HepG2 (cell line): ENCODE data around the gene ZNF429. TPM values are rescaled to one million over a fixed set of nuclear protein-coding genes. Genes with fewer than 3 reads are reported as not detected.

Source experiments
- ARNTL ChIP-seq: sonication (generic); formaldehyde crosslinking; IDR thresholded peaks from 2 replicates; pipeline ENCODE4 v1.4.0; 2020; ENCODE audit warnings: mild to moderate bottlenecking, missing genetic modification reagents
- CAMTA2 ChIP-seq: sonication (generic); formaldehyde crosslinking; IDR thresholded peaks from 2 replicates; pipeline ENCODE4 v1.4.0; 2020; ENCODE audit warnings: mild to moderate bottlenecking, missing genetic modification reagents, borderline replicate concordance
- MBNL3 ChIP-seq: fragments of 250-450 bp; sonication (Bioruptor Pico); conservative IDR thresholded peaks from 2 replicates; pipeline ENCODE4 v1.8.0; 2022; ENCODE audit warnings: mild to moderate bottlenecking, inconsistent platforms
- NCOA5 ChIP-seq: sonication (generic); formaldehyde crosslinking; IDR thresholded peaks from 2 replicates; pipeline ENCODE4 v1.4.0; 2020; ENCODE audit warnings: missing genetic modification reagents
- NONO ChIP-seq, 2 experiments: fragments of 450-650 bp in 1 of 2; sonication (generic) in 1 of 2; formaldehyde crosslinking in 1 of 2; IDR thresholded peaks in 1 of 2; conservative IDR thresholded peaks in 1 of 2; 2 replicates each; pipeline versions ENCODE4 v1.6.1 to v1.8.0; 2017 to 2022; ENCODE audit warnings: mild to moderate bottlenecking in 1 of 2, missing genetic modification reagents in 1 of 2, moderate library complexity in 1 of 2
- RFX5 ChIP-seq: IDR thresholded peaks from 2 replicates; pipeline ENCODE4 v1.6.1; 2011; ENCODE audit warnings: low read depth, low read length, improper control_type of control experiment
- SOX13 ChIP-seq, 3 experiments: fragments of 450-650 bp in 1 of 3; sonication (generic) in 1 of 3; formaldehyde crosslinking in 1 of 3; IDR thresholded peaks in 2 of 3; conservative IDR thresholded peaks in 1 of 3; 2 replicates each; pipeline versions ENCODE4 v1.5.0 to v1.6.1; 2016 to 2020; ENCODE audit warnings: antibody characterized with exemption in 1 of 3, mild to moderate bottlenecking in 1 of 3, missing compliant biosample characterization in 1 of 3, missing genetic modification reagents in 1 of 3, moderate library complexity in 1 of 3
- ZNF256 ChIP-seq: sonication (generic); formaldehyde crosslinking; conservative IDR thresholded peaks from 2 replicates; pipeline ENCODE4 v1.4.0; 2020; ENCODE audit warnings: missing genetic modification reagents
- ZNF446 ChIP-seq: sonication (generic); formaldehyde crosslinking; IDR thresholded peaks from 2 replicates; pipeline ENCODE4 v1.5.0; 2020; ENCODE audit warnings: mild to moderate bottlenecking, missing genetic modification reagents
- ZNF598 ChIP-seq: sonication (generic); formaldehyde crosslinking; IDR thresholded peaks from 2 replicates; pipeline ENCODE4 v1.5.1; 2020; ENCODE audit warnings: mild to moderate bottlenecking, missing genetic modification reagents, borderline replicate concordance
- ZNF674 ChIP-seq: sonication (generic); formaldehyde crosslinking; IDR thresholded peaks from 2 replicates; pipeline ENCODE4 v1.5.0; 2020; ENCODE audit warnings: low read depth, mild to moderate bottlenecking, missing genetic modification reagents
- polyA plus RNA-seq, 8 experiments: library from polyadenylated mRNA; depleted of rRNA in 3 of 8; stranded (reverse) in 7 of 8; unstranded in 1 of 8; fragments of >200 nt; fragmentation: Illumina TruSeq in 4 of 8; extraction: Trizol in 4 of 8; gene quantifications; 2 replicates each; pipeline versions ENCODE4 v1.2.1 to v1.2.3, GENCODE V29; 2011 to 2016; ENCODE audit warnings: low read depth in 4 of 8, missing spikeins in 1 of 8, mixed read lengths in 1 of 8; ENCODE audit not compliant: insufficient read depth in 1 of 8
- total RNA-seq, 5 experiments: library from RNA; depleted of rRNA; stranded (reverse); fragments of >200 nt; fragmentation: Illumina TruSeq; extraction: Trizol; gene quantifications; 2 replicates each; pipeline ENCODE4 v1.2.3, GENCODE V29; 2016; ENCODE audit warnings: low read depth in 1 of 5
- TF ChIP-seq, protein P1 (sequence below): sonication (generic); formaldehyde crosslinking; IDR thresholded peaks from 2 replicates; pipeline ENCODE4 v1.9.0; 2021; ENCODE audit warnings: mild to moderate bottlenecking, missing genetic modification reagents

Gene ZNF429
- total and polyA plus RNA-seq, 2 of the 13 experiments (the other 11 are each of a cell fraction or from before 2014, with no cell fraction given), result 3.3 to 3.4 TPM

GRCh38 chr19:21505459-21506451 lies at the start of gene ZNF429 (continued):
- TF ChIP-seq RFX5, result peak; percentile 99
- no peak for TF ChIP-seq SOX13 (IDR thresholded peaks at IDR 0.05)
- 0 out of 4 replicates have a peak, but pooled peaks of 1 of the 2 experiments have one; percentile 6 for TF ChIP-seq SOX13 (CRISPR knock-in tag; conservative IDR thresholded peaks at IDR 0.05 in 1 of 2, IDR thresholded peaks at IDR 0.05 in 1 of 2)
- TF ChIP-seq ZNF256 (CRISPR knock-in tag), result 0 out of 2 replicates have a peak, but pooled peaks have one; percentile 43
- TF ChIP-seq, protein P1, sequence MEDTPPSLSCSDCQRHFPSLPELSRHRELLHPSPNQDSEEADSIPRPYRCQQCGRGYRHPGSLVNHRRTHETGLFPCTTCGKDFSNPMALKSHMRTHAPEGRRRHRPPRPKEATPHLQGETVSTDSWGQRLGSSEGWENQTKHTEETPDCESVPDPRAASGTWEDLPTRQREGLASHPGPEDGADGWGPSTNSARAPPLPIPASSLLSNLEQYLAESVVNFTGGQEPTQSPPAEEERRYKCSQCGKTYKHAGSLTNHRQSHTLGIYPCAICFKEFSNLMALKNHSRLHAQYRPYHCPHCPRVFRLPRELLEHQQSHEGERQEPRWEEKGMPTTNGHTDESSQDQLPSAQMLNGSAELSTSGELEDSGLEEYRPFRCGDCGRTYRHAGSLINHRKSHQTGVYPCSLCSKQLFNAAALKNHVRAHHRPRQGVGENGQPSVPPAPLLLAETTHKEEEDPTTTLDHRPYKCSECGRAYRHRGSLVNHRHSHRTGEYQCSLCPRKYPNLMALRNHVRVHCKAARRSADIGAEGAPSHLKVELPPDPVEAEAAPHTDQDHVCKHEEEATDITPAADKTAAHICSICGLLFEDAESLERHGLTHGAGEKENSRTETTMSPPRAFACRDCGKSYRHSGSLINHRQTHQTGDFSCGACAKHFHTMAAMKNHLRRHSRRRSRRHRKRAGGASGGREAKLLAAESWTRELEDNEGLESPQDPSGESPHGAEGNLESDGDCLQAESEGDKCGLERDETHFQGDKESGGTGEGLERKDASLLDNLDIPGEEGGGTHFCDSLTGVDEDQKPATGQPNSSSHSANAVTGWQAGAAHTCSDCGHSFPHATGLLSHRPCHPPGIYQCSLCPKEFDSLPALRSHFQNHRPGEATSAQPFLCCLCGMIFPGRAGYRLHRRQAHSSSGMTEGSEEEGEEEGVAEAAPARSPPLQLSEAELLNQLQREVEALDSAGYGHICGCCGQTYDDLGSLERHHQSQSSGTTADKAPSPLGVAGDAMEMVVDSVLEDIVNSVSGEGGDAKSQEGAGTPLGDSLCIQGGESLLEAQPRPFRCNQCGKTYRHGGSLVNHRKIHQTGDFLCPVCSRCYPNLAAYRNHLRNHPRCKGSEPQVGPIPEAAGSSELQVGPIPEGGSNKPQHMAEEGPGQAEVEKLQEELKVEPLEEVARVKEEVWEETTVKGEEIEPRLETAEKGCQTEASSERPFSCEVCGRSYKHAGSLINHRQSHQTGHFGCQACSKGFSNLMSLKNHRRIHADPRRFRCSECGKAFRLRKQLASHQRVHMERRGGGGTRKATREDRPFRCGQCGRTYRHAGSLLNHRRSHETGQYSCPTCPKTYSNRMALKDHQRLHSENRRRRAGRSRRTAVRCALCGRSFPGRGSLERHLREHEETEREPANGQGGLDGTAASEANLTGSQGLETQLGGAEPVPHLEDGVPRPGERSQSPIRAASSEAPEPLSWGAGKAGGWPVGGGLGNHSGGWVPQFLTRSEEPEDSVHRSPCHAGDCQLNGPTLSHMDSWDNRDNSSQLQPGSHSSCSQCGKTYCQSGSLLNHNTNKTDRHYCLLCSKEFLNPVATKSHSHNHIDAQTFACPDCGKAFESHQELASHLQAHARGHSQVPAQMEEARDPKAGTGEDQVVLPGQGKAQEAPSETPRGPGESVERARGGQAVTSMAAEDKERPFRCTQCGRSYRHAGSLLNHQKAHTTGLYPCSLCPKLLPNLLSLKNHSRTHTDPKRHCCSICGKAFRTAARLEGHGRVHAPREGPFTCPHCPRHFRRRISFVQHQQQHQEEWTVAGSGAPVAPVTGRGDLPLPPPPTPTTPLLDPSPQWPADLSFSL (CRISPR knock-in tag), result no peak
- TF ChIP-seq ZNF598 (CRISPR knock-in tag), result no peak
- no peak for TF ChIP-seq ZNF674 (CRISPR knock-in tag)
- TF ChIP-seq NCOA5 (CRISPR knock-in tag), result no peak
- no peak for TF ChIP-seq CAMTA2 (CRISPR knock-in tag)
- no peak for TF ChIP-seq MBNL3 (CRISPR knock-in tag)
- no peak for TF ChIP-seq NONO (IDR thresholded peaks at IDR 0.05)
- TF ChIP-seq NONO (CRISPR knock-in tag; conservative IDR thresholded peaks at IDR 0.05), result peak; percentile 42; the same call in 1 of the 2 replicates
- no peak for TF ChIP-seq ARNTL (CRISPR knock-in tag)
- no peak for TF ChIP-seq ZNF446 (CRISPR knock-in tag)
